ENCODE results near the gene SLC35F3.

Gene SLC35F3

GRCh38 chr1:234135501-234135900 is 231.0 kb downstream of the SLC35F3 start:
- H3K4me3 ChIP-seq (ENCODE audit: low read depth, low read length) = no peak overlapping the region
- no peak overlapping the region for H3K27ac ChIP-seq (ENCODE audit: low read depth, low read length)
- H3K79me2 ChIP-seq (ENCODE audit: control insufficient read depth, insufficient read depth, low read length, unreplicated experiment) = no peaks in the 10 kb centered on the region
- no peaks in the 10 kb centered on the region for H3K36me3 ChIP-seq (ENCODE audit: insufficient read depth, low read length)
- H3K27me3 ChIP-seq (ENCODE audit: insufficient read depth, low read length) = peaks cover 18% of the 10 kb centered on the region; the same call in 1 of the 2 replicates
- H3K4me1 ChIP-seq (ENCODE audit: control insufficient read depth, insufficient read depth, low read length, unreplicated experiment) = no peaks in the 10 kb centered on the region
- no peak overlapping the region for H2AFZ ChIP-seq (ENCODE audit: low read length, unreplicated experiment)

- no peaks in the 10 kb centered on the region for H3K36me3 ChIP-seq (ENCODE audit: insufficient read depth, low read length)
- H3K27ac ChIP-seq (ENCODE audit: low read depth, low read length) = no peak overlapping the region
- peaks cover 18% of the 10 kb centered on the region; the same call in 1 of the 2 replicates for H3K27me3 ChIP-seq (ENCODE audit: insufficient read depth, low read length)
- no peaks in the 10 kb centered on the region for H3K79me2 ChIP-seq (ENCODE audit: control insufficient read depth, insufficient read depth, low read length, unreplicated experiment)
- H3K4me1 ChIP-seq (ENCODE audit: control insufficient read depth, insufficient read depth, low read length, unreplicated experiment) = no peaks in the 10 kb centered on the region
- H2AFZ ChIP-seq (ENCODE audit: low read length, unreplicated experiment) = no peak overlapping the region
- H3K4me3 ChIP-seq (ENCODE audit: low read depth, low read length) = no peak overlapping the region
Observed at GRCh38 chr1:234136073-234136472, 231.6 kb downstream of the SLC35F3 start.

GRCh38 chr1:234139966-234140365 is 235.5 kb downstream of the SLC35F3 start:
- Histone ChIP-seq H3K4me3 (ENCODE audit: low read depth, low read length) (no peak overlapping the region), H3K4me1 (ENCODE audit: control insufficient read depth, insufficient read depth, low read length, unreplicated experiment) (no peaks in the 10 kb centered on the region), H3K27me3 (ENCODE audit: insufficient read depth, low read length) (peaks cover 16% of the 10 kb centered on the region; the same call in 1 of the 2 replicates), H3K27ac (ENCODE audit: low read depth, low read length) (no peak overlapping the region), H3K79me2 (ENCODE audit: control insufficient read depth, insufficient read depth, low read length, unreplicated experiment) (no peaks in the 10 kb centered on the region), H2AFZ (ENCODE audit: low read length, unreplicated experiment) (no peak overlapping the region), H3K36me3 (ENCODE audit: insufficient read depth, low read length) (no peaks in the 10 kb centered on the region)

GRCh38 chr1:234140388-234140787 is 235.9 kb downstream of the SLC35F3 start:
- Histone ChIP-seq H3K4me3 (ENCODE audit: low read depth, low read length) (no peak overlapping the region), H3K27me3 (ENCODE audit: insufficient read depth, low read length) (peaks cover 16% of the 10 kb centered on the region; the same call in 1 of the 2 replicates), H2AFZ (ENCODE audit: low read length, unreplicated experiment) (no peak overlapping the region), H3K79me2 (ENCODE audit: control insufficient read depth, insufficient read depth, low read length, unreplicated experiment) (no peaks in the 10 kb centered on the region), H3K4me1 (ENCODE audit: control insufficient read depth, insufficient read depth, low read length, unreplicated experiment) (no peaks in the 10 kb centered on the region), H3K36me3 (ENCODE audit: insufficient read depth, low read length) (no peaks in the 10 kb centered on the region), H3K27ac (ENCODE audit: low read depth, low read length) (peak overlapping the region; percentile 37; the same call in 1 of the 2 replicates)

- no peak overlapping the region for H3K27ac ChIP-seq (ENCODE audit: low read depth, low read length)
- no peak overlapping the region for H2AFZ ChIP-seq (ENCODE audit: low read length, unreplicated experiment)
- no peaks in the 10 kb centered on the region for H3K79me2 ChIP-seq (ENCODE audit: control insufficient read depth, insufficient read depth, low read length, unreplicated experiment)
- H3K4me1 ChIP-seq (ENCODE audit: control insufficient read depth, insufficient read depth, low read length, unreplicated experiment) = no peaks in the 10 kb centered on the region
- H3K27me3 ChIP-seq (ENCODE audit: insufficient read depth, low read length) = peaks cover 16% of the 10 kb centered on the region; the same call in 1 of the 2 replicates
- no peak overlapping the region for H3K4me3 ChIP-seq (ENCODE audit: low read depth, low read length)
- no peaks in the 10 kb centered on the region for H3K36me3 ChIP-seq (ENCODE audit: insufficient read depth, low read length)
Observed at GRCh38 chr1:234141006-234141405, 236.5 kb downstream of the SLC35F3 start.

GRCh38 chr1:234143681-234144080 is 239.2 kb downstream of the SLC35F3 start:
- Histone ChIP-seq H3K27me3 (ENCODE audit: insufficient read depth, low read length) (0 out of 2 replicates have a peak, but pooled peaks cover 3% of the 10 kb centered on the region), H3K4me3 (ENCODE audit: low read depth, low read length) (no peak overlapping the region), H3K27ac (ENCODE audit: low read depth, low read length) (no peak overlapping the region), H2AFZ (ENCODE audit: low read length, unreplicated experiment) (no peak overlapping the region), H3K36me3 (ENCODE audit: insufficient read depth, low read length) (no peaks in the 10 kb centered on the region), H3K4me1 (ENCODE audit: control insufficient read depth, insufficient read depth, low read length, unreplicated experiment) (no peaks in the 10 kb centered on the region), H3K79me2 (ENCODE audit: control insufficient read depth, insufficient read depth, low read length, unreplicated experiment) (no peaks in the 10 kb centered on the region)

- Histone ChIP-seq H3K4me1 (ENCODE audit: control insufficient read depth, insufficient read depth, low read length, unreplicated experiment) (no peaks in the 10 kb centered on the region), H3K79me2 (ENCODE audit: control insufficient read depth, insufficient read depth, low read length, unreplicated experiment) (no peaks in the 10 kb centered on the region), H3K27me3 (ENCODE audit: insufficient read depth, low read length) (peaks cover 8% of the 10 kb centered on the region; the same call in 1 of the 2 replicates), H3K36me3 (ENCODE audit: insufficient read depth, low read length) (no peaks in the 10 kb centered on the region), H3K4me3 (ENCODE audit: low read depth, low read length) (no peak overlapping the region), H3K27ac (ENCODE audit: low read depth, low read length) (no peak overlapping the region), H2AFZ (ENCODE audit: low read length, unreplicated experiment) (no peak overlapping the region)
Observed at GRCh38 chr1:234144901-234145300, 240.4 kb downstream of the SLC35F3 start.

- Histone ChIP-seq H3K27ac (ENCODE audit: low read depth, low read length) (no peak overlapping the region), H3K79me2 (ENCODE audit: control insufficient read depth, insufficient read depth, low read length, unreplicated experiment) (no peaks in the 10 kb centered on the region), H2AFZ (ENCODE audit: low read length, unreplicated experiment) (no peak overlapping the region), H3K36me3 (ENCODE audit: insufficient read depth, low read length) (no peaks in the 10 kb centered on the region), H3K27me3 (ENCODE audit: insufficient read depth, low read length) (peaks cover 10% of the 10 kb centered on the region; the same call in 1 of the 2 replicates), H3K4me3 (ENCODE audit: low read depth, low read length) (no peak overlapping the region), H3K4me1 (ENCODE audit: control insufficient read depth, insufficient read depth, low read length, unreplicated experiment) (no peaks in the 10 kb centered on the region)
Observed at GRCh38 chr1:234148350-234148749, 243.9 kb downstream of the SLC35F3 start.

- H3K79me2 ChIP-seq (ENCODE audit: control insufficient read depth, insufficient read depth, low read length, unreplicated experiment) = no peaks in the 10 kb centered on the region
- H3K4me3 ChIP-seq (ENCODE audit: low read depth, low read length) = no peak overlapping the region
- H3K27ac ChIP-seq (ENCODE audit: low read depth, low read length) = no peak overlapping the region
- H2AFZ ChIP-seq (ENCODE audit: low read length, unreplicated experiment) = no peak overlapping the region
- H3K27me3 ChIP-seq (ENCODE audit: insufficient read depth, low read length) = peaks cover 10% of the 10 kb centered on the region; the same call in 1 of the 2 replicates
- H3K4me1 ChIP-seq (ENCODE audit: control insufficient read depth, insufficient read depth, low read length, unreplicated experiment) = no peaks in the 10 kb centered on the region
- H3K36me3 ChIP-seq (ENCODE audit: insufficient read depth, low read length) = no peaks in the 10 kb centered on the region
Observed at GRCh38 chr1:234148816-234149215, 244.3 kb downstream of the SLC35F3 start.

GRCh38 chr1:234149217-234149616 is 244.7 kb downstream of the SLC35F3 start:
- no peaks in the 10 kb centered on the region for H3K79me2 ChIP-seq (ENCODE audit: control insufficient read depth, insufficient read depth, low read length, unreplicated experiment)
- no peak overlapping the region for H2AFZ ChIP-seq (ENCODE audit: low read length, unreplicated experiment)
- no peak overlapping the region for H3K27ac ChIP-seq (ENCODE audit: low read depth, low read length)
- H3K4me1 ChIP-seq (ENCODE audit: control insufficient read depth, insufficient read depth, low read length, unreplicated experiment) = no peaks in the 10 kb centered on the region
- H3K27me3 ChIP-seq (ENCODE audit: insufficient read depth, low read length) = peaks cover 10% of the 10 kb centered on the region; the same call in 1 of the 2 replicates
- H3K36me3 ChIP-seq (ENCODE audit: insufficient read depth, low read length) = no peaks in the 10 kb centered on the region
- H3K4me3 ChIP-seq (ENCODE audit: low read depth, low read length) = no peak overlapping the region

- no peaks in the 10 kb centered on the region for H3K4me1 ChIP-seq (ENCODE audit: control insufficient read depth, insufficient read depth, low read length, unreplicated experiment)
- no peak overlapping the region for H3K27ac ChIP-seq (ENCODE audit: low read depth, low read length)
- H2AFZ ChIP-seq (ENCODE audit: low read length, unreplicated experiment) = no peak overlapping the region
- H3K4me3 ChIP-seq (ENCODE audit: low read depth, low read length) = no peak overlapping the region
- no peaks in the 10 kb centered on the region for H3K36me3 ChIP-seq (ENCODE audit: insufficient read depth, low read length)
- no peaks in the 10 kb centered on the region for H3K79me2 ChIP-seq (ENCODE audit: control insufficient read depth, insufficient read depth, low read length, unreplicated experiment)
- H3K27me3 ChIP-seq (ENCODE audit: insufficient read depth, low read length) = peaks cover 11% of the 10 kb centered on the region; the same call in 1 of the 2 replicates
Observed at GRCh38 chr1:234150892-234151291, 246.4 kb downstream of the SLC35F3 start.

Measured in ACC112 (cell line).